ENCODE measurements around the gene LRRC47.

Gene LRRC47

DNA sequence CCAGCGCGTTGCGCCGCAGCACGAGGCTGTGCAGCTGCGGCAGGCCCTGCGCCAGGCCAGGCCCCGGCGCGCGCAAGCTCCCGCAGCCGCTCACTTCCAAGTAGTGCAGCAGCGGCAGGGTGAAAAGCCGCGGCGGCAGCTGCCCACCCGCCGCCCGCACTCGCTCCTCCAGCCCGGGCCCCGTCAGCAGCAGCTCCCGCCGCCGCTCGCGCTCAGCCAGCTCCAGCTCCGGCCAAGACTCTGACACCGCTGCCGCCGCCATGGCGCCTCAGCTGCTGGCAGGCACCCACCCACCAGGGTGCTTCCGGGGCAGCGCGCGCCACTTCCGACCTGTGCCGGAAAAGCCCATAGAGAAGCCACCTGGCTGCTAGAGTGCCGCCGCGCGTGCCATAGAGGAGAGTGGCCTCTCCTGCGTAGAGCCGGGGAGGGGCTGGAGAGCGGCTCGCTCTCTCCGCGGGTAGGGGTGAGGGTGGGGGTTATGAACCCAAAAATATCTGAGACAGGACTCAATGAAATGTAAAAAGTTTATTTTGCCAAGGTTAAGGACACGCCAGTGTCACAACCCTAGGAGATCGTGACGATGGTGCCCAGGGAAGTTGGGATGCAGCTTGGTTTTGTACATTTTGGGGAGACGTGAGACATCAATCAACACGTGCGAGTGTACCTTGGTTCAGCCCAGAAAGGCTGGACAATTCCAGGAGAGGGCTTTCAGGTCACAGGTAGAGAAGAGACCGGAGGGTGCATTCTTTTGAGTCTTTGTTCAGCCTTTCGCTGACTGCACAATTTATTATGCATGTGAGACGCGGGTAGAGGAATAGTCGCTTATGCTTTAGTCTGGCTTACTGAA lies at the start of gene LRRC47:
Gene LRRC47 (minus strand): TSS at position 284 of the 847 bp plus-strand sequence. CDS start 22 bp downstream, at position 262.
- peak; percentile 27 for DNase-seq

- no peak for DNase-seq
Measured at GRCh38 chr1:3842912-3843311, 46.6 kb upstream of the LRRC47 start.

DNA sequence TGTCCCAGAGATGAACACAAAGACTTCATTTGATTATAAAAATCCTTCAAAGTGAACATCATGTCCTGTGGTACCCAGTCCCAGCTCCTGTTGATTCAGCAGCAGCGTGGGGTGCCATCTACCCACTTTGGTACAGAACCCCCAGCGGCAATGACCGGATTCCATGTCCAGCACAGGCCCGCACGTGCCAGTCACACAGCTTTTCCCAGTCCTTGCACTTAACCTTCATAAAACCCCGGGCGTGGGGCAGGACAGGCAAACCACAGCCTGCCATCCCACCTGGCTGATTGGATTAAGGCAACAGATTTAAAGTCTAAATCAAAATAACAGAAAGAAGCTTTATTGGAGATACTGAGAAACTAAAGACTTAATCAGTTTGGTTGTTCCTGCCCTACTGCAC lies 45.2 kb upstream of the LRRC47 start:
- no peak for DNase-seq

- no peak for DNase-seq
Measured at GRCh38 chr1:3838788-3839187, 42.5 kb upstream of the LRRC47 start.

- no peak for DNase-seq
Measured at GRCh38 chr1:3837685-3838084, 41.4 kb upstream of the LRRC47 start.

- no peak for DNase-seq
Measured at GRCh38 chr1:3837200-3837599, 40.9 kb upstream of the LRRC47 start.

DNA sequence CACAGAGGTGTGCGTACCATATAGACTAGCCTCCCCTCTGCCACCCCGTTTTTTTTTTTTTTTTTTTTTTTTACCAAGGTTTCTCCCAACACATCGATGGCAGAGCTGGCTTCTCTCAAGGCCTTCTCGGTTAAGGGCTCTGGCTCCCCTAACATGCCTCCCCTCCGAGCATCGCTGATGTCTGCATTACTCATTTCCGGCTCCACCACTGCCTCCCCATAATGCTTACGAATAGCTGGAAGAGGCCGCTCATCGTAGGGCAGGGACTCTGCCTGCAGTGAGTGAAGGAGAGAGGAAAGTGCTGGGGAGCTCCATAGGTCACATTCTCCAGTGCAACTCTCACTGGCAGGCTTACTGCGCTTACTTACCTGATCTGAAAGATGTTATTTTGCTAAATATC lies 40.1 kb upstream of the LRRC47 start:
- DNase-seq, result no peak

- DNase-seq, result no peak
Measured at GRCh38 chr1:3834701-3835100, 38.4 kb upstream of the LRRC47 start.

DNA sequence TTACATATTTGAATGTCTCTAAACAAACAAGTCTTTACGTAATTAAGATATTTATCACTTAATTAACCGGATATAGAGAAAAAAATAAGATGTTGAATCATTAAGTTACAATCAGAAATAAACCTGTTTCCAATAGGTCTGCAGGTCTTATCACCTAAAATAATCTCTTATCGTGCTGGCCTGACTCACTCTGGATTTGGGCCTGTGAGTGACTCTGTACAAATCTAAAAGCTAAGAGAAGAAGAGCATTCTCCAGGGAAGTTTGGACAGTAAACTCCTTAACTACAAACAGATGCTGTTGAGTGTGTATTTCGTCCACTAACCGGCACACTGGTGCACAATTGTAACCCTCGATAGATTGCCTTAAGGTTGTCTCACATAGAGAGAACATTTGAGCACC lies 35.4 kb upstream of the LRRC47 start:
- no peak for DNase-seq

DNA sequence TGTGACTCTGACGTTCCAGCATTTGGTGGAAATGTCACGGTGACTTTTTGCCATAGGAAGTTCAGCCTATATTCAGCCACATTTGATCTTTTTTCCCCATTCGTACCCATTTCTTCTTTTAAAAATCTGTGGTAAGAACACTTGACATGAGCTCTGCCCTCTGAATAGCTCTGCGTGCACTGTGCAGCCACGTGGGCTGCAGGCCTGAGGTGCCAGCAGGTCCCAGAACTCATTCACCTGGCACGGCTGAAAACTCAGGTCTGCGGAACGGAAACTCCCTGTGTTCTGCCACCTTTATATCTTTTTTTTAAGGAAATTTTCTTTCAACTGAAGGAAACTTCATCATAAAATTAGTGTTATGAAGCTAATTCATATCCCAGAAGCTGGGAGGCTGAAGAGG lies 32.1 kb upstream of the LRRC47 start:
- DNase-seq, result no peak

DNA sequence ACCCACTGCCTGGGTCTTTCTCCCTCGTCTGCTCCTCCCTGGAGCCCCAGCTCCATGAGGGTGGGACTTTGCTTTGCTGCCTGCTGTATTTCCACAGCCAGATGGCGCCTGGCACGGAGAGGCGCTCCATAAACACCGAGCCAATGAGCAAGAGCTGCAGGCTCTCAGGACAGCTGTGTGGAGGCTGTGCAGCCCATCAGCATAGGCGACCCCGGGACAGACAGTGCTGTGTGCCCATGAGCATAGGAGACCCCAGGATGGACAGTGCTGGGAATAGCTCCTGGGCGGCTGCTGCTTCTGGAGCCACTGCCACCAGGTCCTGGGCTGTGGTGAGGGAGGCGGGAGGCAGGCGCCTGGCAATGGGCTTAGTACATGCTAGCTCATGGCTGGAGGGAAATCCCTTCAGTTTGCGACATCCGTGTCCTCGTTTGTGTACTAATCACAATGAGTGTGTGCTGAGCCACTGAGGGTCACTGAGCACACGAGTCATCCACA lies 31.6 kb upstream of the LRRC47 start:
- no peak for DNase-seq

GRCh38 chr1:3825356-3825755 lies 29.1 kb upstream of the LRRC47 start:
- DNase-seq, result no peak

DNA sequence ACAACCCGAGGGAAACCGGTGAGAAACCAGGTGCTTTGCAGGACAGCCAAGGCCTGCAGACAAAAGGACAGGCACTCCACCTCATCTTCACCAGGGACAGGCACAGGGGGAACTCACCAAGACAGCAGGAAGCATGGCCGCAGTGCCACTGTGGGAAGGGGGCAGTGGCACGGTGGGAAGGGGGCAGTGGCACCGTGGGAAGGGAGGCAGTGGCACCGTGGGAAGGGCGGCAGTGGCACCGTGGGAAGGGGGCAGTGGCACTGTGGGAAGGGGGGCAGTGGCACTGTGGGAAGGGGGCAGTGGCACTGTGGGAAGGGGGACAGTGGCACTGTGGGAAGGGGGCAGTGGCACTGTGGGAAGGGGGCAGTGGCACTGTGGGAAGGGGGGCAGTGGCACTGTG lies 28.4 kb upstream of the LRRC47 start:
- no peak for DNase-seq

DNA sequence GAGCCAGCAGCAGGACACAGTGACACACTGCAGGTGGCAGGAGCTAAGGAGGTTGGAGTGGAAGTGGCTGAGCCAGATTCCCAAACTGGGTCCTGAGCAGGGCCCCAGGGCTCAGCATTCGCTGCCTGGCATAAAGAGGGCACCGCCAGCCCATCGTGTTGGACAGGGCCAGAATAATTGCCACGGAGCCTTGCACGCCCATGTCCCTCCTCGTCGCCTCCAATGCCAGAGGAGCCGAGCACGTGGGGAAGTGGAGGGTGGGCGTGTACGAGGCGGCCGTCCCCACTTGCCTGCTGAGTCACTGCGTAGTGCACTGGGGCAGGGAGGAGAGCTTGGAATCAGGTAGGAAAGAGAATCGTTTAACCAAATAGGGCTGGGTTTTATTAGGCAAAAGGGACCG lies 26.1 kb upstream of the LRRC47 start:
- DNase-seq, result no peak

- no peak for DNase-seq
Measured at GRCh38 chr1:3821908-3822307, 25.6 kb upstream of the LRRC47 start.

DNA sequence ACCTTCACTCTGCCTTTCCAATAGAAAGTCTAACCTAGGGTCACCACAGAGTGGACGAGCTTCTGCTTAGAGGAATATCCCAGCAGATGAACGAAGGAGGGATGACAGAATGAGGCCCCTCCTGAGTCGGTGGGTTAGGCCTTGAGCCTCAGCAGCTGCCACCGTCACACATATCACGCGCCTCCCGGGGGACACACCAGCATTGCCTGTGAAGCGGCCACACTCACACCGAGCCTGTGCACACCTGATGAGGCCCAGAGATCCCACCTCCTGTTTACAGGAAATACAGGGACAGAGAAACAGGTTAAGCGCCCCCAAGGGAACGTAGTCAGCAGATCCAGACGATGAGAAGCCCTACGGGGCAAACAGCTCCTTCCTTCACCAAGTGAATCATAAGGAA lies 25.1 kb upstream of the LRRC47 start:
- DNase-seq, result no peak

DNA sequence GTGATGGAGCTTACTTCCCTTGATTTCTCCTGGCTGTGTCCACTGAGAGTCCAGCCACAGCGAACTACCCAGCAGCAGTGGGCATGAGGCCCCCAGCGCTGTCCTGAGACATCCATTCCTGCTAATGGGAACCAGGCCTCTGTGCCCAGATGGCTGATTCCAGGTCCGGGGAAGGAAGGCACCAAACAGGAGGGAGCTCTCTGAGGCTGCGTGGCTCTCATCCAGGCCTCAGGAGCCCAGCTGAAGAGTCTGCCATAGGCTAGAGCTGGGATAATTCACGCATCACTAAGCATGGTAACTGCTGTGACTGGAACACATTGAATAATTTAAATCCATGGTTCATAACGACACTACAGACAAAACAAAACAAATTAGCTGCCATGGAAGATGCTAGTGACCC lies 24.7 kb upstream of the LRRC47 start:
- no peak for DNase-seq

DNA sequence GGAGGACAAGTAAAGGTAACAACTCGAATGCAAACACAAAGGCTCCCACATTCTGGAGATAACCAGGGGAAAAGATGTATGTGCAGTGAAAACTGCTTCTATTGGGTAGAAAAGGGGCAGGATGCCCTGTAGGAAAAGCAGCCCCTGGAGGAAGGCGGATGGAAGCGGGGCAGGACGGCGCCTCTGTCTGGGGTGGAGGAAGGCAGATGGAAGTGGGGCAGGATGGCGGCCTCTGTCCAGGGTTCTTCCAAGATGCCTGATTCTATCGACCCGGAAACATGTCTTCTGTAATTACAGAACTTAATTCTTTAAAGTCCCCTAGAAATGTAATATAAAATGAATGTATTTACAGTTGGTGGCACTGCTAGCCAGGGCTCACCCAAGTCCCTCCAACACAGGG lies 24.0 kb upstream of the LRRC47 start:
- DNase-seq, result no peak

DNA sequence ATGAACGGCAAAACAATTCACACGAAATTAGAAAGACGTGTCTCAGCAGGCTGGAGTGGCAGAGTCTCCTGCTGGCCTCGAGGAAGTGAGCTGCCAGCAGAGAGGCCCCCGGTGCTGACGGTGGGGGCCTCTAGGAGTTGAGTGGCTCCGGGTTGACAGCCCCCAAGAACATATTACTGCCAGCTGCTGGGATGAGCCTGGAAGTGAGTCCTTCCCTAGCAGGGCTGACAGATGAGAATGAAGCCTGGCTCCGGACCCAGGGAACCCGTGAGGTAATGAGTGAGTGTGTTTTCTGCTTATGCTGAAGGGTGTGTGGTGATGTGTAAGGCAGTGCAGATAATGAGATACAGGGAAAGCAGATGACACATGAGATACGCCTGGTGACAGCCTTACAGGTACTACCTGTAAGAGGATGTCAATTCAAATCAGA lies 23.5 kb upstream of the LRRC47 start:
- no peak for DNase-seq

DNA sequence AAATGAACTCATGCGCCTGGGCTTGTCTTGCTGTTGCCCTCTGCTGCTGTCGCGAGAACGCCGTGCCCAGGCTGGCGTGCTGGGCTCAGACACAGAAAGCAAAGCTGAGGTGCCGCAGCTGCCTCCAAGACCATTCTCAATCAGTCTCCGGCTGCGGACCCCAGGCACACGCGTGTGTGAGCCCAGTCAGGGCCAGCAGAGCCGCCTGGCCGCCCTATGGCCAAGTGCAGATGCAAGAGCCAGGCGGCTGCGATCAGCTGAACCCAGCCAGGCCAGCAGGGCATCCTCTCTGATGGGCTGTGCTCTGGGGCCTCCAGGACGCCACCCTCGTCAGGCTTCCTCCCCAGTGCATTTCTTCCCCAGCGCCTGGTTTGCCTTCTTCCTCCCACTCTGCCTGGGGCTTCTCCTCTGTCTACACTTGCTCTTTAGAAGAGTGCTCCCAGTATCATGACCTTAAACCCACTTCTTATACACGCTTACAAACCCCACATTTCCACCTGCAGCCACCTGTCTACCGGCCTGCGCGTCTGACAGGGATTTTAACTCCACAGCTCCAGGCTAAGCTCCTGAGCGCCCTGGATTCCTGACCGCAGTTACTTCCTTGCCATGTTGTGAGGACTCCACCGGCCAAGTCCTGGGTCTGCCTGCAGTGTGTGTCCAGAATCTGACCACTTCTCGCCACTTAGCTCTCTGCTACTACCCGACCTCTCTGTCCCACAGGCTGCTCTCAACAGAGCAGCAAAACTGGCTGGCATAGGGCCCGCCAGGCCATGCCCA lies 21.7 kb upstream of the LRRC47 start:
- DNase-seq, result no peak

DNA sequence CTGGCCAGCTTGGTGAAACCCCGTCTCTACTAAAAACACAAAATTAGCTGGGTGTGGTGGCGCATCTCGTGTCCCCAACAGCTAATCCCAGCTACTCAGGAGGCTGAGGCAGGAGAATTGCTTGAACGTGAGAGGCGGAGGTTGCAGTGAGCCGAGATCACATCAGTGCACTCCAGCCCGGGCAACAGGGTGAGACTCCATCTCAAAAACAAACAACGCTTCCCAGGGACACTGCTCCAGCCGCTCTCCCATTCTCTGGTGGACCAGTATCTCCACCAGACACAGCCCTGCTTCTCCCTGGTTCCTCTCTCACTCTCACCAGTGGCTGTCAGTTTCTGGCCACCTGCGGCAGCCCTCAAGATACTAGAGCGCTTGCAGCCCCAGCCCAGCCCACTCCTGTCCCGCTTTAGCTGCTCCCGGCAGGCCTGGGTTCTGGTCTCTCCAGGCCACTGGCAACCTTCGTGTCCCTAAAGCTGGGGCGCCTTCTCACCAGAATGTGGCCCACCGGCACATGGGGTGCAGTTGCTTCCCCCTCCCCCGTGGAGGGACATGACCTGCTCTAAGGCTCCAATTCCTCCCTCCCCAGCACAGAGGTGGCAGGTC lies 20.9 kb upstream of the LRRC47 start:
- no peak for DNase-seq

GRCh38 chr1:3816331-3817137 lies 20.2 kb upstream of the LRRC47 start:
- DNase-seq, result no peak

Data from NCI-H510A treated with DMSO at 0.1 percent for 48 hours (cell line).